ENCODE measurements around the gene COIL.

Gene COIL

DNA sequence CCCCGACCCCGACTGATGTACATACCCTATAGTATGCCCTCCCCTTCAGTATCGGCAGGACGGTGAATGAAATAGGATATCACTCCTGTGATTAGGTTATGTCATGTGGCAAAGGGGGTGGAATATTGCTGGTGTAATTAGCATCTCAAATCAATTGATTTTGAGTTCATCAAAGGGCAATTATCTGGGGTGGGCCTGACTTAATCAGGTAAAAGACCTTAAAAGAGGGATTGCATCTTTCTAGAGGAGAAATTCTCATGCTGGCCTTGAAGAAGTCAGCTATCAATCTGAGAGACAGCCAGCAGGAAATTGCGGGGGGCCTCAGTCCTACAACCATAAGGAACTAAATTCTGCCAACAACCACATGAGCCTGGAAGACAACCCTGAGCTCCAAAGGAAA lies 57.3 kb downstream of the COIL start:
- no peak for DNase-seq

DNA sequence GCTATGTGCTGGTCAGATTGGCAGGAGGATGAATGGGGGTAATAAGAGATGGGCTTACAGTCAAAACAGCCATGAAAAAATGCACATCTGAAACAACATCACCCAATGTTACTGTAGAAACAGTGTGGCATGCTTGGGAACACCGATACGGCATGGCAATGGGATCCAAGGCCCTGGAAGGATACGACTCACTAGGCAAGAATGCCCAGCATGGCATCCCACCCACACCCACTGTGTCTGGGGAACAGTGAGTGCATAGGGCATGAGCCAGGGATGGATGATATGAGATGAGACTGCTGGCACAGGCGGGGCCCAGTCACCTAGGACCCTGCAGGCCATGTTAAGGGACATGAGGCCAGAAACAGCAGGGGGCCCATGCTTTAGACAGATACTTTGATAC lies 58.5 kb downstream of the COIL start:
- no peak for DNase-seq

DNA sequence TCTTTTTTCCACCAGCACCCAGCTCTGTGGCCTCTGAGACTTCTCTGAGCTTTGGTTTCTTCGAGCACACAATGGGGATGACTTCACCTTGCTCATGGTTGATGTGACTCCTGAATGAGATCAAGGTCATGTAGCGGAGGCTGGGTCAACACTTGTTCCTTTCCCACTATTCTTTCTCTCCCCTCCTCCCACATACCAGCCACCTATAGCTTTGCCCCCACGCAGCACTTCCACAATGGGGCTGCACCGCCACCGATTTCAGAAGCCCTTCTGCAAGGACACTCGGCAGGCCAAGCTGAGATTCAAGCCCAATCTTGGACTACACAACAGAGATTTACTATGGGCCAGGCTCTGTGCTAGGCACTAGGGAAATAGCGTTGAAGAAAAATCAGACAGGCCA lies 61.4 kb downstream of the COIL start:
- DNase-seq, result no peak

DNA sequence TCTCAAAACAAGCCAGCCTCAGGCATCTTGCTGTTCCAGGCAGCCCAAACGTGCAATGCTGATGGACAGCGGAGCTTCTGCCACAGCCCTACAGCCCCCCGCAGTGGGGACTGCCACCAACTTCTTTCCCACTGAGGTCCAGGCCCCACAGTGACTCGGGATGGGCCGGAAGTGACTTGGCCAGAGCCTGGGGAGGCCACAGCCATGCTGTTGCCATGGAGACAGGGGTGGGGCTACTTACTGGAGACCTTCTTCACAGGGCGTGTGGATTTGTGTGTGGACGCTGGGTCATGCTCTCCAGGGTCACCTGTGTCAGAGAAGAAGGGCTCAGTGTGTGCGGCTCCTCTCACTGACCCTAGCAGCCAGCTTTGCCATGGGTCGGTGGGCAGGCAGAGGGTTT lies 62.0 kb downstream of the COIL start:
- DNase-seq, result no peak

DNA sequence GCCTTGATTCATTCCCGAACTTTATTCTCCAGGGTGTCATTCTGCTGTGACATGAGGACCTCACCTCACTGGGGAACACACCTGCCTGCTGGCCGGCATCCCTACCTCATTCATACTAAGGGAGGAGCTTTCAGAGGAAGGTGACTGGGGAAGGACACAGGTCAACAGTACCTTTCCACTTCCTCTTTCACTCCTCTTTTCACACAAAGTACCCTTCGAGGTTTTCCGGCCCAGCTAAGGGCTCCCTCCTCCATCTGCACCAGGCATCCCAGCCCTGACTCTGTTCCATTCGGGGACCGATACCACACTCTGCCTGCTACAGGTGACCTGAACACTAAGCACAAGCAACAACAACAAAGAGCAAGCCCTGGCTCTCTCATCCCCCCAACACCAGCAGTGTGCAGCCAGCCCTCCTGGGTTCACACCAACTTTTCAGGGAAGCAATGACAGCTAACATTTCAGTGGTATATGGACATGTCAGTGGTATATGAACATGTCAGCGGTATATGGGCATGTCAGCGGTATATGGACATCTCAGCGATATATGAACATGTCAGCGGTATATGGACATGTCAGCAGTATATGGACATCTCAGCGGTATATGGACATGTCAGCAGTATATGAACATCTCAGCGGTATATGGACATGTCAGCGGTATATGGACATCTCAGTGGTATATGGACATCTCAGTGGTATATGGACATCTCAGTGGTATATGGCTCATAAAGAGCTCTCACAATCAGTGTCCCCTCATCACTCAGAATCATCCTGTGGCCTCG lies 63.0 kb downstream of the COIL start:
- DNase-seq, result no peak

DNA sequence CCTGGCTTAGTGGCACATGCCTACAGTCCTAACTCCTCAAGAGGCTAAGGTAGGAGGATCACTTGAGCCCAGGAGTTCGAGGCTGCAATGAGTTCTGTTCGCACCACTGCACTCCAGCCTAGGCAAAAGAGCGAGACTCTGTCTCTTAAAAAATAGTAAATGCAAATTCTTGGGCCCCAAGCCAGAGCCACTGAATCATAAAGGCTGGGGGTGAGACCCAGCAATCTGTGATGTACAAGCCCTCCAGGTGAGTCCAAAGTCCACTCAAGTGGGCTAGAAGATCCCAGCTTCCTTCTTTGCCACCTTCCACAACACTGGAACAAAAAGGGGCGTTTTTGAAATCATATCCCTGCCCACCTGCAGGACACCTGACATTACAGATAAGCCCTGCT lies 63.9 kb downstream of the COIL start:
- no peak for DNase-seq

DNA sequence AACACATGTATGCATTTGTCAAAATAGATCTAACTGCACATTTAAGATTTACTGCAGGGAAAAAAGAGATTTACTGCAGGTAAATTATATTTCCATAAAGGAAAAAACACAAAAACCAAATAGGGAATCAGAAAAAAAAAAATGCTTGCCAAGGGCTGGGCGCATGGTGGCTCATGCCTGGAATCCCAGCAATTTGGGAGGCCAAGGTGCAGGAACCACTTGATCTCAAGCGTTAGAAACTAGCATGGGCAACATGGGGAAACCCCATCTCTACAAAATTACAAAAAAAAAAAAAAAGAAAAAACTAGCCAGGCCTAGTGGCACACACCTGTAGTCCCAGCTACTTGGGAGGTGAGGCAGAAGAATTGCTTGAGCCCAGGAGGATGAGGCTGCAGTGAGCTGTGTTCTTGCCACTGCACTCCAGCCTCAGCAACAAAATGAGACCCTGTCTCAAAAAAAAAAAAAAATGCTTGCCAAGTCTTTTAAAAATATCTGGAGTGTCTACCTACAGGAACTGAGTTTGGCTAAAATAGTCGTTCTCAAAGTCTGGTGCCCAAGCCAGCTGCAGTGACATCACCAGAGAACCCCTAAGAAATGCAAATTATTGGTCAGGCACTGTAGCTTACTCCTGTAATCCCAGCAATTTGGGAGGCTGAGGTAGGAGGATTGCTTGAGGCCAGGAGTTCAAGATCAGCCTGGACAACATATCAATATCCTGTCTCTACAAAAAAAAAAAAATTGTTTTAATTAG lies 64.5 kb downstream of the COIL start:
- DNase-seq, result no peak

DNA sequence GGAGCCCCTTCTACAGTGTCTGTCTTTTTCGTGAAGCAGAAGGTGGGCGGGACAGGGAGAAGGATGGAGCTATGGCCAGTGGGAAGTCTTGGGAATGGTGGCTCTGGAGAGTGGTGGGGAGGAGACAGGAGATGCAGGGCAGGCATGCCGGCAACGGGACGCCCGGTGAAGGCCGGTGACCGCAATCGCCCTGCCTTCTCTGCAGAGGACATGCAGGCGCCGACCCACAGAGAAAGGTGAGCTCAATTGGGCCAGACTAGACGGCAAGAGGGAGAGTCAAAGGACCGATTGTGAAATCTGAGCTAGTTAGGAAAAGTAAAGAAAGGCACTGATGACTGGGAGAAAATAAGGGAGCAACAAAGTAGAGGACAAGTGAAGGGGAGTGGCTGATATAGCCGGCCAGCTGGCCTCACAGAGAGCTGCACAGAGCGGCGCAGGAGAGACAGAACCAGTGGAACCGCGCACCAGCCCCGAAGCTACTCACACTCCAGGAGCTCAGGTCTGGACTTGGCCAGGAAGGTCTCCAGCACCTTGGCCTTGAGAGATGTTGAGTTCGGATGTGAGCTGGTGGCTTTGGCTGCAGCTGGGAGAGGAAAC lies 65.9 kb downstream of the COIL start:
- no peak for DNase-seq

DNA sequence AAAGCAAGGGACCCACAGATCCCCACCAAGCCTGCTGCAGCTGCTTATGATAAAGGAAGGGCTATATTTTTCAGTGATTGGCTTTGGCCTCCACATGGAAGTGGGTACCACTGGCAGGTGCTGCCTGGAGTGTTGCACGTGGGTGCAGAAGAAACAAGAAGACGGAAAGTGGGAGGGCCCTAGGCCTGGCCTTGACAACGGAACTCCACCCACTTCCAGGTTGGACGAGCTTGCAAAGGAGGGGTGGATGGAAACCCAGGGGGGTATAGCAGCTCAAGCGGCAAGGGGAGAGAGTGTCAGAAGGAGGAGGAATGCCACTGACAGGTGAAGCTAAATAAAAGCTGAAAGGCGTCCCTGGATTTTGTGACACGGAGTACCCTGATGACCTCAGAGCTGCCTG lies 67.3 kb downstream of the COIL start:
- no peak for DNase-seq

DNA sequence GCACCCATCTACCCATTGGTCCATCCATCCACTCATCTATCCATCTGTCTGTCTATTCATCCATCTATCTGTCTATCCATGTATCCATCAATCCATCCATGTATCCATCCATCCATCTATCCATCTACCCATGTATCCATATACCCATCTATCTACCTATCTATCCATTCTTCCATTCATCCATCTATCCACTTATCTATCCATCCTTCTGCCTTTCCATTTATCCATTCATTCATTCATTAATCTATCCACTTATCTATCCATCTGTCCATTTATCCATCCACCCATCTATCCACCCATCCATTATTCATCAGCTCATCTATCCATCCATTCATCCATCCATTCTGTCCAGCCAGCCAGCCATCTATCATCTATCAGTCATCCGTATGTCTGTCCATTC lies 68.5 kb downstream of the COIL start:
- no peak for DNase-seq

DNA sequence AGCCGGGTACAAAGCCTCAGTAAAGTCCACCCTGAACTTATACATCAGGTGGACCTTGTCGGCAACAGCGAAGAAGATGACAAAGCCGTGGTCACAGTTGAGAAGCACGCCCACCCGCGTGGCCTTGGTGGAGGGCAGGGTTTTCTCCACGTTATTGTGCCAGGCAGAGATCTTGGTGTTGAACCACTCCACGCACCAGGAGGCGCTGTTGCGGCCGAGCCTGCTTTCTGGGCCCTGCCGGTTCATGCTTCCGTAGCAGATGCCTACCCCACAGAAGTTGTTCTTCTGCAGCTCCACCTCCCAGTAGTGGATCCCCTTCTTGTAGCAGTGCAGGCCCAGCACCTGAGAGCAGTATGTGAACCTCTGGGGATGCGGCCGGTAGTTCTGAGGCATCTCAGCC lies 69.1 kb downstream of the COIL start:
- DNase-seq, result no peak

DNA sequence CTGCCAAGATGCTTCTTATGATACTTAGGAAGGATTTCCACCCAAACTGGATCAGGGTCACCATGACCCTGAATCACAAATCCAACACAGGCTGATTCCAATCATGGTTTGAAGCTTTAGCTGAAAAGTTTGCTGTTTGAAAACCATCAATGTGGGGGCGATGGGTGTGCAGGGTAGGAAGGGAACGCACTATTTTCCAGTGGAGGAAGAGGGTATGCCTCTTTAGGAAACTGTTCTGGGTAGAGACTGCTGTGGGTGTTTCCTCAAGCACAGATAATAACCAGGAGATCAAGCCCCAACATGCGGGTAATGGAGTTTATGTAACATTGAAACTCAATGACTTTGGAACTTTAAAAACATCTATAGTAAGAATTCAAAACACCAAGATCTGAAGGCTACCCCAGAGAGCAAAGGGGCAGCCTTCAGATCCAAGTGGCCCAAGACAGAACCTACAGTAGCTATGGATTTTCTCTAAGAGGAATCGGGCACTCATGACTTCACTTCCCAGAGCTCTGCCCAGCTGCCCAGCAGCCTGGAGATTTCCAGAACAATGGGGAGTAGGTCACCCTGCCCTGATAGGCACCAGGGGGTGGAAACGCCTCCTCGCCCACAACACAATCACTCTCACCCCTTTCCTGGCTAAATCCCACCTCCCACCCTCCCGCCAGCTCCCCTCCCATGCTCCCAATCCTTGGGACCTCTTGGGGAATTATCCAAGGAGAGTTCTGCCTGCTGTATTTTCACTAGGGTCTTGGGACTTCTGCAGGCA lies 69.8 kb downstream of the COIL start:
- no peak for DNase-seq

DNA sequence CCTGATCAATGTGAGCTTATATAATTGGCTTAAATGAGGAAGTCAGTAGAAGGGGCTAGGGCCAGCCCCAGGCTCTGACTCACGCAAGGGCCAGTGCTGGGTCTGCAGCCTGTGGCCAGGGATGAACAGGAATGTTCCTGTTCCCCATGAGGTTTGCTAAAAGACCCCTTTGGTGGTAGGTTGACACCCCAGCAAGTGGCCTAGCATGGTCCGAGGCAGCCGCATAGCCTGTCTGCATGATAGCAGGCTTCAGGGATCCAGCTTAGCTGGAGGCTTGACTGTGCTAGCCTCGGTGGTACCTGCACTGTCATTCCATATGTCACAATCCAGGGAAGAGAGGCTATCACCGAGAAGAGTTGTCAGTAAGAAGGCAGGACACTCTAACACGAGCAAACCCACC lies 70.5 kb downstream of the COIL start:
- no peak for DNase-seq

All from left hindlimb (tissue), 1 donor.